ENCODE data around the gene FUS. TPM values are rescaled to one million over a fixed set of nuclear protein-coding genes. Genes with fewer than 3 reads are reported as not detected.
"Not testable (repeated sequence)": the region's sequence is repeated elsewhere in the genome, so short reads cannot be mapped to it uniquely, and the experiment has no call there.

The FUS gene
- polyA plus RNA-seq, 1 donor, result 398 TPM

DNA sequence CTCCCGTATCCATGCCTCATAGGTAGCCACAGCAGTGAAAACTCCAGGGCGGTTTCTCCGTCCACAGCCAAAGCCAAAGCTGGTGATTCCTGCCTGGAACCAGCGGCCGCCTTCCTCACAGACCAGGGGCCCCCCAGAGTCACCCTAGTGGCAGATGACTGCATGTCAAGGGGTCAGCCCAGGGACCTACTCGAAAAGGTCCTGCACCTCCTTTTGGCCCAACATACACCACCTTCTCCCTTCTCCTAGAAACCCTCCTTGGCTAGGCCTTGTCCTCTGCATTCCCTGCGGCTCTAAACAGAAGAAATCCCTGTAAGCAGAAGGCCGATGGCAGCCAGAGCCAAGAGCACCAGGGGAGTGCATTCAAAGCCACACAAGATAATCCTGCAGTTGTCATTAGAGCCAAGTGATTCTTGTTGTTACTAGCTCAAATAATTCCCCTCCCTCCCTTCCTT lies 36.2 kb upstream of the FUS start:
- DNase-seq, result no peak

DNA sequence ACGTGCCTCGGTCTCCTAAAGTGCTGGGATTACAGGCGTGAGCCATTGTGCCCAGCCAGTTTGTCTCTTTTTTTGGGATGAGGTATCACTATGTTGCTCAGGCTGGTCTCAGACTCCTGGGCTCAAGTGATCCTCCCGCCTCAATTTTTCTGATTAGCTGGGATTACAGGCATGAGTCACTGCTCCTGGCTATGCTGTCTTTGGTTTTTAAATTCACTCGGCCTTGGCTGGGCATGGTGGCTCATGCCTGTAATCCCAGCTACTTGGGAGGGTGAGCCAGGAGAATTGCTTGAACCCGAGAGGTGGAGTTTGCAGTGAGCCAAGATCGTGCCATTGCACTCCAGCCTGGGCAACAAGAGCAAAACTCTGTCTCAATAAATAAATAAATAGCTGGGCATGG lies 35.5 kb upstream of the FUS start:
- DNase-seq, result not testable (repeated sequence)

DNA sequence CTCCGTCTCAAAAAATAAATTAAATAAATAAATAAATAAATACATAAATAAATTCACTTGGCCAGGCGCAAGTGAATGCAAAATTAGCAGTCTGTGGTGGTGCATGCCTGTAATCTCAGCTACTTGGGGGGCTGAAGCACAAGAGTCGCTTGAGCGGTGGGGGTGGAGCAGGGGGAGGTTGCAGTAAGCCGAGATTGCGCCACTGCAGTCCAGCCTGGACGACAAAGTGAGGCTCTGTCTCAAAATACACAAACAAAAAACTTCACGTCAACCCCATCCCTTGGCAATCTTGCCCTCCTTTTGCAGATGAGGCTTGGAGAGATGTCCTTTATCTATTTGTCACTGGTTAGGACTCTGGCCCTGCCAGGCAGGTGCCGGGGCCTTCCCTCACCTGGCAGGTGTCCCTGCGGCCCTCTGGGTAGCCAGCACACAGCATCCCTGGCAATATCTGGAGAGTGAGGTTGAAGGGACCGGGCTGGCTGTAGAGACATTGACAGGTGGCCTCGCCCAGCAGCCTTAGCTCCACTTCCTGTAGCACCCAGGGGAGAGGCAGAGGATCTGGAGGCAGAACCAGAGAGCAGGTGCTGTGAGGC lies 34.4 kb upstream of the FUS start:
- DNase-seq, result no peak

DNA sequence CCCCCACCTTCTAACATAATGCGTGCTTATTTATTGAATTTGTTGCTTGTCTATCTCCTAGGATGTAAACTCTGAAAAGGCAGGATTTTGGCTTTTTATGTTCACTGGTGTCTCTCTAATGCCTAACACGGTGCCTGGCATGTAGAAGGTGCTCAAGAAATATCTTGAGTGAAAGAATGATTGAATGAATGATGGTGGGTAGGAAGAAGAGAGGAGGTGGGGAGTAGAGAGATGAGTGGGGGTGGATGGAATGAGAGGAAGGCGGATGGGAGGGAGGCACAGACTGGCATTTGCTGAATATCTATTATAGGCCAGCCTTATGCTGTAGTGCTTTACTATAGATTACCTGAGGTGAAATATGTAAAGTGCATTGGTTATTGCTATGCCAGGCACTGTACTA lies 32.4 kb upstream of the FUS start:
- no peak for DNase-seq

DNA sequence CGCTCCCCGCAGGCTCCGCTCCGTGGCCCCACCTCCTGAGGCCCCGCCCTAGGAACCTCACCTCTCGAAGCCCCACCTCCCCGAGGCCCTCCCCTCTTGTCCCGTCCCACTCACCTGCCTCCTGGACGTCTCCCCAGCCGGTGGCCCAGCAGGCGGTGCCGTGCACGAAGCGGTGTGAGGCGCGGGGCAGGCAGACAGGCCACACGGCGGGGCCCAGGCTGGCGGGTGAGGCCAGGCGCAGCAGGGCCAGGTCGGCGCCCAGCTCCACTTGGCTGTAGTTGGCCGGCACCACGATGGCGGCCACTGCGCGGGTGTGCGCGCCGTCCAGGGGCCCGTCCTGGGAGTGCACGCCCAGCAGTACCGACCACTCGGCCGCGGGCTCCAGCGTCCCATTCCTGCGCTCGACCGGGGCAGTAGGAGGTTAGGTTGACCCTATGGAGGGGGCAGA lies 31.6 kb upstream of the FUS start:
- no peak for DNase-seq

DNA sequence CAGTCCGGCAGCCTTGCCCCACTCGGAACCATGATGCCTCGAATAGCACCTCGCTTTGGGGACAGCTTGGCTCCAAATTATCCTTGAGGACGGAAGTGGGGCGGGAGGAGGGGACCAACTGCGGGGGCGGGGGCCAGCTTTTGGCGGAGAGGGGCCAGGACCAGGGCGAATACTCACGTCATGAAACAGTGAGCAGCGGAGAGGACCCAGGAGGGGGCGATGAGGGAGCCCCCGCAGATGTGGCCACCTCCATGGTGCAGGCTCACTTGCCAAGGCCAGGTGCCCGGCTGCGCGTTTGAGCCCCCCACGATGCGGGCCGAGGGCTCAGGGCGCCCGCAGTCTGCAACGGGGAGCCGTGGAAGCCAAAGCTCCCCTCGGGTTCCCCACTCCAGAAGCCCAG lies 31.0 kb upstream of the FUS start:
- no peak for DNase-seq

DNA sequence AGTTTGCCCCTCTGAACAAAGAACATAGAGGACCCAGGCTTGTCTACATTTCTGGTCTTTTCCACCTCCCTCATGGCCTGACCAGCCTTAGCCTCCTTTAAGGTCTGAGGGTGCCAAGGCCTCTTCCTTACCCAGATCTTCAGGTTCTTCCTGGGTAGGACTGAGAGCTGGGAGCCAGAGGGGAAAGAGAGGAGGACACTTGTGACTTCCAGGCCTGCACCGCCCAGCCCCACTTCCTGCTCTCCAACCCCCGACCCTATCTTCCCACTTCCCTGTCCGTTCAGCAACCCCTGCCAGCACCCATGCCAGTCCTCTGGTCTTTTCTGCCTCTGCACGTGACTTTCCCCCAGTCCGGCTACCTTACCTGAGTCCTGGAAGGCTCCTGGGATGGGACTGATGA lies 30.6 kb upstream of the FUS start:
- DNase-seq, result no peak

DNA sequence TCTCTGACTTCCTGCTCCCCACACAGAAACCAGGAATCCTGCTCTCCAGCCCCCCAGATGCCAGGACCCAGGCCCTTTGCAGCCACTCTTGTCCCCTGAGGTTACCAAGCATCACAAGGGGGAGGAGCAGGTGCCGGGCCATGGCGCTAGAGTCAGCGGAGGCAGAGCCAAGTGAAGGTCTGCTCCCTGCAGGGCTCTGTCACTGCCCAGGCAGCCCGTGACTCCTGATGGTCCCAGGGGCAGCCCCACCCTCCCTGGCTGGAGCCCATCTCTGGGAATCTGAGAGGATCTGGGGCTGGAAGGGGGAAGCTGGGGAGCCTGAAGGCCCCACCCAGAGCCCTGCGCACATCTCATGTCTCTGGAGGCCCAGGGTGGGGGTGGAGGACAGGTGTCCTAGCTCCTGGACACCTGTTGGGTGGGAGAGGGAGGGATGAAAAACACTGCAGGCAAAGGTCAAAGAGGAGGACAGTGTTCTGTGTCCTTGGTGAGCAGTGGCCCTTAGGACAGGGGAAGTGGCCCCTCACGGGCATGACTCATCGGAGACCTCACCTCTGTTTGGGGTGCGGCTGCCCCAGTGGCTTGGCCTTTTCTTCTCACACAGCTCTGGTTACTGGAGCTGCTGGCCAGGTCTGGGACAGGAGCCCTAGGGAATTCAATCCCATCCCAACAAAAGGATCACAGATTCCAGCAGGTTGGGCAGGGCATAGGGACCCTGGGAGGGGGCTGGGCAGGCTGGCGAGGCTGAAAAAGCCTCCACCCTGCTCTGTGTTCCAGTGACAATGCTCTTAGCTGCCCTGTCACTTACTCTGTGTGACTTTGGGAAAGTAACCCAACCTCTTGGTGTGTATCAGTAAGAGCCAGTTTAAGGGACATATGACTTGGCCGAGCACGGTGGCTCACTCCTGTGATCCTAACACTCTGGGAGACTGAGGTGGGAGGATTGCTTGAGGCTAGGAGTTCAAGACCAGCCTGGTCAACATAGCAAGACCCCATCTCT lies 29.7 kb upstream of the FUS start, which contains the start of gene PRSS36:
Gene PRSS36 (minus strand): TSS at position 173 of the 997 bp plus-strand sequence. CDS start 31 bp downstream, at position 142.
- no peak for DNase-seq

DNA sequence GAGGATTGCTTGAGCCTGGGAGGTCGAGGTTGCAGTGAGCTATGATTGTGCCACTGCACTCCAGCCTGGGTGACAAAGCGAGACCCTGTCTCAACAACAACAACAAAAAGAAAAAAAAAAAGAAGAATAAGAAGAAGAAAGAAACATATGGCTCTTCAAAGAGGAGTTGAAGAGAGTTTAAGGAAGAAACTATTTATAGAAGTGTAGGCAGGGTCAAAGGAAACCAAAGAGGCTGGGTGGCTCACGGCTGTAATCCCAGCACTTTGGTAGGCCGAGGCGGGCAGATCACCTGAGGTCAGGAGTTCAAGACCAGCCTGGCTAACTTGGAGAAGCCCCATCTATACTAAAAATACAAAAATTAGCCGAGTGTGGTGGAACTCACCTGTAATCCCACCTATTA lies 29.0 kb upstream of the FUS start:
- not testable (repeated sequence) for DNase-seq

DNA sequence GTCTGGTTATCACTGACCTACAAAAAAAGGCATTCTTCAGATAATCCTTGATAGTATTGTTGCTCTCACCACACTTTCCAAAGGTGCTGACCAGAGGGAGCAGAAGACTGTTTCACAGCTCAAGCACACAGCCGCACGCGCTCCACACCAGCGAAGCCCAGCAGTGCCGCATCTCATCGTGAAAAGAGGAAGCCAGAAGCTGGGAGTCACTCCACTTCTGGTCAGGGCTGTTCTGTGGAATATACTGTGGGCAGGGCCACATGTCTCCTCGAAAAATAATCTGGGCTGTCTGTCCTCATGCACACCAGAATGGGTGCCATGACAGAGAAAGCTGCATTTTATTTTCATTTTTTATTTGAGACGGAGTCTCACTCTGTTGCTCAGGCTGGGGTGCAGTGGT lies 22.8 kb upstream of the FUS start:
- no peak for DNase-seq

DNA sequence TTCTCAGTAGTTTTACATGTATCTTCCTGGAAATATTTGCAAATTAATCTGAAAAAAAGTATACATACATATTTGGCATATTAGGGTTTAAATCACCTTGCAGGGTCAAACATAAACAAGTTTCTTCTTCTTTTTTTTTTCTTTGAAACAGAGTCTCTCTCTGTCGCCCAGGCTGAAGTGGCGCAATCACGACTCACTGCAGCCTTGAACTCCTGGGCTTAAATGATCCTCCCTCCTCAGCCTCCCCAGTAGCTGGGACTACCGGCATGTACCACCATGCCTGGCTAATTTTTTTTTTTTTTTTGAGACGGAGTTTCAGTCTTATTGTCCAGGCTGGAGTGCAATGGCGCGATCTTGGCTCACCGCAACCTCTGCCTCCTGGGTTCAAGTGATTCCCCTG lies 12.6 kb upstream of the FUS start:
- no peak for DNase-seq

DNA sequence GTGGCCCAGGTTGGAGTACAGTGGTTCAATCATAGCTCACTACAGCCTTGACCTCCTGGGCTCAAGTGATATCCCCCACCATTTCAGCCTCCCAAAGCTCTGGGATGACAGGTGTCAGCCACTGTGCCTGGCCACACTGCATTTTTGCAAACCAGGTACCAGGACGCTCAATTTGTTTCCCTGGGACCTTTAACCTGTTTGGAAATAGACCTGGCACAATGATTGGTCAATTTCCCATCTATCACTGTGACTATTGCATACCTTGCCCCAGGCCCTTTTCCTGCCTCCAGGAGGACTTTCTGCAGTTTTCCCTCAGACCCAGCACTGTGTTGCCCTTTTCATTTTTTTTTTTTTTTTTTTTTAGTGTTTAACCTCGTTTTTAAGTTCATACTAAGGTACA lies 11.1 kb upstream of the FUS start:
- DNase-seq, result no peak

DNA sequence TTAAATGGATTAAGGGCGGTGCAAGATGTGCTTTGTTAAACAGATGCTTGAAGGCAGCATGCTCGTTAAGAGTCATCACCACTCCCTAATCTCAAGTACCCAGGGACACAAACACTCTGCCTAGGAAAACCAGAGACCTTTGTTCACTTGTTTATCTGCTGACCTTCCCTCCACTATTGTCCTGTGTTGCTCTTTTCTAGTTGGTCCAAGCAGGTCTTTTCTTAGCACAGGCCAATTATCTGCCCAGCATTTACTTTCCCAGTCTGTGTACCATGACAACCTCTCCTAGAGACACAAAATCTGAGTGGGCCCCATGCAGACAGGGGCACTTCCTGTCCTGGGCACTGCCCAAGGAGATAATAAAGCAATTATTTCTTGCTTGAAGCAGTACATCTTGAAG lies 9.9 kb upstream of the FUS start:
- not testable (repeated sequence) for DNase-seq

DNA sequence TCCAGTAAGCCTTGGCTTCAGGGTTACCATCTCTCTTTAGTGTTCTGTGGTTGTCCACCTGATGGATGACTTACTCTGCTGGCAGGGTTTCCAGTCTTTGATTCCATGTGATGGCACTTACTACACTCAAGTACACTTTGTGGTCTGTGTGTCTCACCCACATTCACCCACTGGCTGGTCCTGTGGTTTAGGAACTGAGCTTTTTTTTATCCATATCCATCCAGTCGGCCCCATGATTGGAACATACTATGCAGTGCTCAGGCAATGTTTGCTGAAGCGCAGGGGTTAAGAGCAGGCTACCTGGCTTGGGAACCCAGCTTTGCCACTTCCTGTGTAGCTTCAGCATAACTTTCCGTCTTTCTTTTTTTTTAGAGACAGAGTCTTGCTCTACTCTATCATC lies 2.8 kb upstream of the FUS start:
- no peak for DNase-seq

DNA sequence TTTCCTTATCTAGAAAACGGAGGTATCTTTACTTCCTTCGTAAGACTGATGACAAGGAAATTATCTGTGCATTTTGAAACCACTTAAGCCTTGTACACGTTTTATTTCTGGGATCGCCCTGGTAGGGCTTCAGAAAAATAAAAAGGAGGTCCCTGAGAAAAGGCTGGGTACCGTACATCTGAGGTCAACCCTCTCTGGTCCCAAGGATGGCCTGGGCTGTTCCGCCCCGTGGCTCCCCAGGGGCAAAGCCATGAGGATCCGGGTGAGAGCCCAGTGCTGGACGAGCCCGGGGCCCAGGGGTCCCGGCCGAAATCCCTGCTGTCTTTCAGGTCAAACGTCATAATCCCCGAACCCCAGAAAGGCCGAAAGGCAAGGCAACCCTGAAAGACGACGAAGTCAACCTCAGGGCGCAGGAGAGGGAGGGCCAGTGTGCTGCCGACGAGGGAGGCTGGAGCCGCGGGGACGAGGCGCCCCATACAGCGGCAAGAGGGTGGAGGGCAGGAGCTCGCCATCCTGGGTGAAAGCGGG lies 656 bp upstream of the FUS start:
- DNase-seq, result peak; percentile 29

DNA sequence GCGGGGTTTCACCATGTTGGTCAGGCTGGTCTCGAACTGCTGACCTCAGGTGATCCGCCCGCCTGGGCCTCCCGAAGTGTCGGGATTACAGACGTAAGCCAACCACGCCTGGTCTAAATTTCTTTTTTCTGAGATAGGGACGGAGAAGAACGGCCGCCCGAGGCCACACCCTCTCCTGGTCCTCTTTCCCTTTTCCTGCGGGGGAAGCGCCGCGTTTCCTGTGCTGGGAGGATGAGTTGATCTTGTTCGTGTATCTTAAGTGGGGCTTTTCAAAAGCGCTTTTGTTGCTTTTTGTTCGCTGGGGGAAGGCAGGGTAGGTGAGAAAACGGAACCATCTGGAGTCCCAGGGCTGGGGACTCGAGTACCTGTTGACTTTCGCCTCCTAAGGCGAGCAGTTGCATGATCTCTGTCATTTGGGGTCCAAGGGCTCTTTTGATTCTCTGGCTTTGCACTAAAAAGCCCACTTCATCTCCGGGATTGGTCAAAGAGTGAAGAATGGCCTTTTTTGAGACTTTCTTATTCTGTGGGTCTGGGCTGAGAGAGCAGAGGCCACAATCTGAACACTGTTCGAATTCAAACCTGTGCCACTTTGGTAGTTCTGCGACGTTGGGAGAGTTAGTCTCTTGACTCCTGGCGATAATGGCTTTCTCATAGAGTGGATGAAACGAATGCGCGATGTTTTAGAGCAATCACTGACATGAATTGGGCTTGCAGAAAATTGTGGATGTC lies 1.3 kb downstream of the FUS start:
- no peak for DNase-seq

DNA sequence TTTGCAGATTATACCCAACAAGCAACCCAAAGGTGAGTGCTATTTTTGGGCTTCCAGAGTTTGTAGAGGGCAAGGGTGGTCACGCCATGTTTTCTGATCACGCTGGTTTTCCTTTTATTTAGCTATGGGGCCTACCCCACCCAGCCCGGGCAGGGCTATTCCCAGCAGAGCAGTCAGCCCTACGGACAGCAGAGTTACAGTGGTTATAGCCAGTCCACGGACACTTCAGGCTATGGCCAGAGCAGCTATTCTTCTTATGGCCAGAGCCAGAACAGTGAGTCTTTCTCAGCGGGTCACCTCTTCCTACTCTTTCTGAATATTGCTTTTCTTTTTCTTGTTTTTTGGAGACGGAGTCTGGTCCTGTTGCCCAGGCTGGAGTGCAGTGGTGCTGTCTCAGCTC lies 2.5 kb downstream of the FUS start:
- no peak for DNase-seq

DNA sequence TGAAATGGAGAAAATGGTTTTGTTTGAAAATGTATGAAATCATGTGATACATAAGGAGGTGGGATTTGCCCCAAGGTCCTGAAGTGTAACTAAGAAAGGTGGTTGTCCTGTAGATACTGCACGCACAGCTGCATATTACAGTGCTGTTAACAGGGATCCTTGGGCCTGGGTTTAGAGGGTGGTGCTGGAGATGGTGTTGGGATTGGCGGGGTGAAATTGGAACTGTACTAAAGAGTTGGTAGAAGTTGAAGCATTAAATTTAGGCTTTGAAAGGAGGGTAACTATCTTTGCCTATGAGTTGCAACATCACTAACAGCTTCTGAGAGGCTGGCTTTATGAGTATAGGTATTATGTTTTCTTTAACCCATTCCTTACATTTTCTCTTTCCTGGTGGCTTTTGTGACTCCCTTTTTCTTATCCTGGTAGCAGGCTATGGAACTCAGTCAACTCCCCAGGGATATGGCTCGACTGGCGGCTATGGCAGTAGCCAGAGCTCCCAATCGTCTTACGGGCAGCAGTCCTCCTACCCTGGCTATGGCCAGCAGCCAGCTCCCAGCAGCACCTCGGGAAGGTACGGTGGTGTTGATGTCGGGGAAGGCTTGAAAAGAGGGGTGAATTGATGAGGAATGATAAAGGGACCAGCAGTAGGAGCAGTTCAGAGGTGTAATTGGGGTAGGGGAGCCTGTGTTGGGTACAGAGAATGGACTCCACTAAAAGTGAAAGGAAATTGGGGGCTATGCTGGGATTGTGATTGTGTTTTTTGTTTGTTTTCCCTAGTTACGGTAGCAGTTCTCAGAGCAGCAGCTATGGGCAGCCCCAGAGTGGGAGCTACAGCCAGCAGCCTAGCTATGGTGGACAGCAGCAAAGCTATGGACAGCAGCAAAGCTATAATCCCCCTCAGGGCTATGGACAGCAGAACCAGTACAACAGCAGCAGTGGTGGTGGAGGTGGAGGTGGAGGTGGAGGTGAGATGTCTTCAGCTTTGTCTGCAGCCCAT lies 3.8 kb downstream of the FUS start:
- no peak for DNase-seq

DNA sequence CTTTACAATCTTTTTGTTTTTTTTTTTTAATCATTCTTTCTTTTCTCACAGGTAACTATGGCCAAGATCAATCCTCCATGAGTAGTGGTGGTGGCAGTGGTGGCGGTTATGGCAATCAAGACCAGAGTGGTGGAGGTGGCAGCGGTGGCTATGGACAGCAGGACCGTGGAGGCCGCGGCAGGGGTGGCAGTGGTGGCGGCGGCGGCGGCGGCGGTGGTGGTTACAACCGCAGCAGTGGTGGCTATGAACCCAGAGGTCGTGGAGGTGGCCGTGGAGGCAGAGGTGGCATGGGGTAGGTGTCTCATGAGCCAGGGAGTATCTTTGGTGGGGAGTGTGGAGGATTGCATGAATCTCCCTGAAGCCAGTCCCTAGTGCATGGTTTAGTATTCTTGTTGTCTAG lies 4.9 kb downstream of the FUS start:
- DNase-seq, result no peak

DNA sequence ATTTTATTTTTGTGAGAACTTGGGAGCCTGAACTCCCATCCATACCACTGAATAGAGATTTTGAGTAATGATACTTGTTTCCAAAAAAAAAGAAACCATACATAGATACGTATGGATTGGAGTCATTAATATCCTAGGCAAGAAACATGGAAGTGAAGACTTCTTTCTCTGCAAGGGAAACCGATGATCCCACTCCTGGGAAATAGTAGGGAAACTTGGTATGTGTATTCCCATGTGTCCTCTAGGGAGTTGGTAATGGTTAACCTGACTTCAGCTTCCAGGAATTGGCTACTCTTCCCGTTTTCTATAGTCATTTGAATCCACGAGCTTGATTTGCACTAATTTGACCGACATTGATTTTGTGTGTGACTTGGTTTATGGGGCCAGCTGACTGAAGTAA lies 5.4 kb downstream of the FUS start:
- DNase-seq, result no peak

DNA sequence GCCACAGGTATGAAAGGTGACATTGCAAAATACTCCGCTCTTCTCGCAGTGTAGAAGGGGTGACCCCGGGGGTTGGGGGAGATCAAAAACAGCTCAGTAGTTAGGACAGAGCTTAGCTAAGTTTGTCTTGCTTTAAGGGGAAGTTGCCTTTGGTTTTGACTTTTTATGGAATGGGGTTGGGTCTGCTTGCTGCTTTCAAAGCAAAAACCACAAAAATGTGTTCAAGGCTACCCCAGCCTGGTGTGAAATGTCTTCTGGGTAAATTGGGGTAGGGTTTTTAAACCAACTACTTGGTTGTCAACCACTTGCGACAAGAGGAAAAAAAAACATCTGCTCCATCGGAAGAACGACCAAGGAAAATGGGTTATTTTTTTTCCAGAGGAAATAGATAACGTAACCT lies 6.2 kb downstream of the FUS start:
- no peak for DNase-seq
